DND-41 (cell line): ENCODE data around the gene RAB44.

Source experiments
- ATAC-seq: fragments of 200-7000 bp; cut with Tn5 transposase; 3 replicates; pipeline ENCODE4 v1.9.1; 2021; ENCODE audit warnings: low read depth; ENCODE audit not compliant: insufficient read depth
- DNase-seq: peaks from one replicate; pipeline ENCODE4 v3.0.0-alpha.2; 2020
- H2AFZ ChIP-seq: 2 replicates; pipeline ENCODE4 v1.6.0; 2012; ENCODE audit warnings: low read depth, low read length
- H3K27ac ChIP-seq: 2 replicates; pipeline ENCODE4 v1.5.1; 2012; ENCODE audit warnings: low read length, inconsistent platforms
- H3K27me3 ChIP-seq: fragments of 200-600 bp; sonication (generic); 2 replicates; pipeline ENCODE4 v1.6.0; 2012; ENCODE audit warnings: low read length, mild to moderate bottlenecking, inconsistent platforms; ENCODE audit not compliant: insufficient read depth, poor library complexity
- H3K36me3 ChIP-seq: 2 replicates; pipeline ENCODE4 v1.5.1; 2012; ENCODE audit warnings: low read length, inconsistent platforms; ENCODE audit not compliant: insufficient read depth
- H3K4me1 ChIP-seq: 2 replicates; pipeline ENCODE4 v1.5.1; 2012; ENCODE audit warnings: mild to moderate bottlenecking, low read length; ENCODE audit not compliant: insufficient read depth
- H3K4me2 ChIP-seq: 2 replicates; pipeline ENCODE4 v1.6.0; 2012; ENCODE audit warnings: mild to moderate bottlenecking, moderate library complexity, low read length, inconsistent platforms; ENCODE audit not compliant: insufficient read depth
- H3K4me3 ChIP-seq, 2 experiments: fragments of 200-600 bp in 1 of 2; shearing (Covaris generic) in 1 of 2; 2 replicates each; pipeline ENCODE4 v1.5.1; 2012 to 2016; ENCODE audit warnings: inconsistent platforms in 2 of 2, low read length in 2 of 2, mild to moderate bottlenecking in 2 of 2, low read depth in 1 of 2, moderate library complexity in 1 of 2
- H3K79me2 ChIP-seq: 2 replicates; pipeline ENCODE4 v1.6.0; 2012; ENCODE audit warnings: low read length, inconsistent platforms; ENCODE audit not compliant: insufficient read depth
- H3K9ac ChIP-seq: 2 replicates; pipeline ENCODE4 v1.6.0; 2012; ENCODE audit warnings: low read depth, mild to moderate bottlenecking, inconsistent platforms, low read length, moderate library complexity
- H3K9me3 ChIP-seq: 2 replicates; pipeline ENCODE4 v1.5.1; 2012; ENCODE audit warnings: low read length, moderate library complexity, mild to moderate bottlenecking, inconsistent platforms; ENCODE audit not compliant: insufficient read depth, severe bottlenecking
- H4K20me1 ChIP-seq: 2 replicates; pipeline ENCODE4 v1.6.0; 2012; ENCODE audit warnings: low read length; ENCODE audit not compliant: insufficient read depth
- EZH2 ChIP-seq: IDR thresholded peaks from 3 replicates; pipeline ENCODE4 v1.6.1; 2012; ENCODE audit warnings: borderline replicate concordance, low read depth, mild to moderate bottlenecking, moderate library complexity, low read length, inconsistent platforms; ENCODE audit not compliant: severe bottlenecking
- TF ChIP-seq, protein P1 (sequence below): IDR thresholded peaks from 2 replicates; pipeline ENCODE4 v1.5.1; 2012; ENCODE audit warnings: borderline replicate concordance, low read length, moderate library complexity, mild to moderate bottlenecking; ENCODE audit not compliant: poor library complexity, severe bottlenecking; ENCODE audit errors: extremely low read depth

RAB44 gene

DNA sequence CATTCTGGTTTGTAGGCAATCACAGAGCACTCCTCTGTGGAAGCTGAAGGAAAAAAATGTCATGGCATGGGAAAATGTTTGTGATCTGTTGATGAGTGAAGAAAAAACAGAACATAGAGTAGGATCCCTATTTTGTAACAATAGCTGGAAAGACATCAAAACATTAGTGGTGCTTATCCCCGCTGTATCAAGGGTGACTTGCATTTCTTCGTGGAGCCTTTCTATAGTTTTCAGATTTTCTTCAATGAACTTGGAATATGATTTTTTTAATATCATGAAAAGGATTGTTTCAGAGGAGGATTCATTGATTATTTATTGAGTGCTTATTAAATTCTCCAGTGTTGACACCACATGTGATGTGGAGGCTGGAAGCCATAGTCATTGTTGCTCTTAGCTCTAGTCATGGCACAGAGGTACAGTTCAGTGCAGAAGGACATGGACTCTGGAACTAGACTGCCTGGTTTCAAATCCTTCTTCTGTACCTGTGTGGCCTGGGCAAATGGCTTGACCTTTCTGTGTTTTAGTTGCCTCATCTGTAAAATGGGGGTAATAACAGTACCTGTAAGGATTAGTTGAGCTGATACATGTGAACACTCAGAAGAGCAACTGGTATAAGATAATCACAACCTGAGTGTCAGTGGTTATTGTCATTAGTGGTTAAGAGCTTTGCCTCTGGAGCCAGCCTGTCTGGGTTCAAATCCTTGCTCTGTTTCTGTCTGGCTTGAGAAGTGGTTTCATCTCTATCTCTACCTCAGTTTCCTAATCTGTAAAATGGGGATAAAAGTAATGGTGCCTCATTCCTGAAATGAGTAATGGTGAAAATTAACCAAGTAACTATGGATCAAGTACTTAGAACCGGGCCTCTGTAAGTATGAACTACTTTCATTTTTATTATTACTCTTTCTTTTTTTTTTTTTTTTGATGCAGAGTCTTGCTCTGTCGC, 33.9 kb upstream of the RAB44 start:
- Histone ChIP-seq H2AFZ (no peak overlapping the region), H3K9ac (no peak overlapping the region), H3K4me1 (no peaks in the 10 kb centered on the region), H3K9me3 (no peaks in the 10 kb centered on the region), H3K79me2 (no peaks in the 10 kb centered on the region), H3K4me3 (no peak overlapping the region), H3K27ac (no peak overlapping the region), H3K36me3 (no peaks in the 10 kb centered on the region), H3K4me2 (no peak overlapping the region), H4K20me1 (no peaks in the 10 kb centered on the region), H3K27me3 (peaks cover 2% of the 10 kb centered on the region)
- no peak for TF ChIP-seq EZH2
- TF ChIP-seq, protein P1, sequence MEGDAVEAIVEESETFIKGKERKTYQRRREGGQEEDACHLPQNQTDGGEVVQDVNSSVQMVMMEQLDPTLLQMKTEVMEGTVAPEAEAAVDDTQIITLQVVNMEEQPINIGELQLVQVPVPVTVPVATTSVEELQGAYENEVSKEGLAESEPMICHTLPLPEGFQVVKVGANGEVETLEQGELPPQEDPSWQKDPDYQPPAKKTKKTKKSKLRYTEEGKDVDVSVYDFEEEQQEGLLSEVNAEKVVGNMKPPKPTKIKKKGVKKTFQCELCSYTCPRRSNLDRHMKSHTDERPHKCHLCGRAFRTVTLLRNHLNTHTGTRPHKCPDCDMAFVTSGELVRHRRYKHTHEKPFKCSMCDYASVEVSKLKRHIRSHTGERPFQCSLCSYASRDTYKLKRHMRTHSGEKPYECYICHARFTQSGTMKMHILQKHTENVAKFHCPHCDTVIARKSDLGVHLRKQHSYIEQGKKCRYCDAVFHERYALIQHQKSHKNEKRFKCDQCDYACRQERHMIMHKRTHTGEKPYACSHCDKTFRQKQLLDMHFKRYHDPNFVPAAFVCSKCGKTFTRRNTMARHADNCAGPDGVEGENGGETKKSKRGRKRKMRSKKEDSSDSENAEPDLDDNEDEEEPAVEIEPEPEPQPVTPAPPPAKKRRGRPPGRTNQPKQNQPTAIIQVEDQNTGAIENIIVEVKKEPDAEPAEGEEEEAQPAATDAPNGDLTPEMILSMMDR = no peak
- no peak for DNase-seq
- ATAC-seq = no peak

DNA sequence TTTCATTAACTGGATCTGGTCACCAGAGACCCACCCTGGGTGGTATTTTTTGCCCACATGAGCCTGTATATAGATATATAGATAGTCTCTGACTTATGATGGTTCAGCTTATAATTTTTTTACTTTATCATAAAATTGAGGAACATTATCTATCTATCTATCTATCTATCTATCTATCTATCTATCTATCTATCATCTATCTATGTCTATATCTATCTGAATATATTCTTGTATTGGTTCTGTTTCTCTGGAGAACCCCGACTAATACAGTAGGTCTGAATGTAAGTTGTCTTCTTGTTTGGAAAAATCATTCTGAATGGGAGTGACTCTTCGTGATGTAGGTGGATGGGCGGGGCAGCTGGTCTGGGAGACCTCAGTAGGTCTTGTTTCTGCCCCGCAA, 32.4 kb upstream of the RAB44 start:
- H3K4me3 ChIP-seq = no peak overlapping the region
- H3K4me2 ChIP-seq = no peak overlapping the region
- no peaks in the 10 kb centered on the region for H3K9me3 ChIP-seq
- no peaks in the 10 kb centered on the region for H4K20me1 ChIP-seq
- H3K27ac ChIP-seq = no peak overlapping the region
- ATAC-seq = no peak
- H3K9ac ChIP-seq = no peak overlapping the region
- H3K79me2 ChIP-seq = no peaks in the 10 kb centered on the region
- H3K4me1 ChIP-seq = no peaks in the 10 kb centered on the region
- H3K36me3 ChIP-seq = no peaks in the 10 kb centered on the region
- no peak for TF ChIP-seq EZH2
- no peaks in the 10 kb centered on the region for H3K27me3 ChIP-seq
- DNase-seq = no peak
- H2AFZ ChIP-seq = no peak overlapping the region

DNA sequence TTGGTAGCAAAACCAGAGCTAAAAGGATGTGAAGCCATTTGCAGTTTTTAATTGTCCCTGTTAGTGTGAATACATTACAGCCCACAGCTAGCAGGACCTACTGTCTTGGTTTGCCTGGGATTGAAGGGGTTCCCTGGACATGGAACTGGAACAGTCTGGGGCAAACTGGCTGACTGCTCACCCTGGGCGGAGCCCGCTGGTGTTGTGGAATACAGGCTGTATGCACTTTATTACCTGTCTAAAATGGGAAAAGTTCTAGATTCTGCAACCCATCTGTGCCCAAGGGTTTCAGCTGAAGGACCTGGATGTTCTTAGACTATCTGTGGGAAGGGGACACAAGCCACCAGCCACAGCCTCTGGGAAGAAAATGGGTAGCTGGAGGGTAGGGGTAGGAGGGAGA, 31.3 kb upstream of the RAB44 start:
- H2AFZ ChIP-seq = no peak overlapping the region
- H3K4me1 ChIP-seq = no peaks in the 10 kb centered on the region
- H3K9ac ChIP-seq = no peak overlapping the region

More for the DNA sequence above, 31.3 kb upstream of the RAB44 start:
- no peak for DNase-seq
- no peaks in the 10 kb centered on the region for H4K20me1 ChIP-seq
- no peaks in the 10 kb centered on the region for H3K36me3 ChIP-seq
- no peaks in the 10 kb centered on the region for H3K27me3 ChIP-seq
- TF ChIP-seq, protein P1 = no peak
- no peak for TF ChIP-seq EZH2
- H3K4me2 ChIP-seq = no peak overlapping the region
- no peaks in the 10 kb centered on the region for H3K79me2 ChIP-seq
- H3K4me3 ChIP-seq = no peak overlapping the region
- no peak overlapping the region for H3K27ac ChIP-seq
- no peak for ATAC-seq
- no peaks in the 10 kb centered on the region for H3K9me3 ChIP-seq
